LNCAP (cell line): Measurements from ENCODE around the gene HNMT.

Experiments used
- CTCF ChIP-seq: fragments of 450-650 bp; IDR thresholded peaks from 2 replicates; pipeline ENCODE4 v1.5.1; 2017; ENCODE audit warnings: mild to moderate bottlenecking

Gene HNMT

GRCh38 chr2:137969876-137970275, 5.6 kb downstream of the HNMT start:
- TF ChIP-seq CTCF, result no peak

- no peak for TF ChIP-seq CTCF
Measured at GRCh38 chr2:137973280-137973679, 9.0 kb downstream of the HNMT start.

DNA sequence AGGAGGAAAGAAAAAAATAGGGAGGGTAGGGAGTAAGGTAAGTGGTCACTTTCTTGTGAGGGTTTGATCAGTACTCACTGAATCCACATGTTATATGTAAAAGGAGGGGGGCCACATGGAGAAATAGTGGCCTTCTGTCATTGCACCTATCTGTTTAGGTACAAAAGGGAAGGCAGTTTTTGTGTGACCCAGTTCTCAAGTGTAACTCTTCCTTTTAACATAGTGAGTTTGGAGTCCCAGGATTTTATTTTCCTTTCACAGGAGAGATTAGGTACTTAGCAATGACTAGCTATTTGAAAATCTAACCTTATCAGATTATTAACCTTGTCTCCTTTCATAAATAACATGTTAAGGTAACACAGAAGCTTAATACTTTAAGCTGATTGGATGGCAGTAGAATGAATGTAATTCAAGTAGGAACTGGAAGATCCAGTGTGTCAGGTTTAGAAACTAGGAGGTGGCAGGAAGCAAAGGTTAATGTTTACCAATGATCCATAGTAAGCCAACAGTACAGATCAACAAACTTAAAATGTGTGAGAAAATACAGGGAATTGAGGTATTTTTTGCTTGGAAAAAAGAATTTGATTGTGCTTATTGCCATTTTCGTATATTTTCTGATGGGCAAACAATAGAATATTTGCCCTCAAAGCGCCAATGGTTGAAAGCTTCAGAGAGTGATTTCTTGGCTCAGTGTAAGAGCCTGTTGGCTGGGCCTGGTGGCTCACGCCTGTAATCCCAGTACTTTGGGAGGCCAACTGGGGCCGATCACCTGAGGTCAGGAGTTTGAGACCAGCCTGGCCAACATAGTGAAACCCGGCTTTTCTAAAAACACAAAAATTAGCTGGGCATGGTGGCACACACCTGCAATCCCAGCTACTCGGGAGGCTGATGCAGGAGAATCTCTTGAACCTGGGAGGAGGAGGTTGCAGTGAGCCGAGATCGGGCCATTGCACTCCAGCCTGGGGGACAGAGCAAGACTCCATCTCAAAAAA, 11.3 kb downstream of the HNMT start:
- no peak for TF ChIP-seq CTCF

DNA sequence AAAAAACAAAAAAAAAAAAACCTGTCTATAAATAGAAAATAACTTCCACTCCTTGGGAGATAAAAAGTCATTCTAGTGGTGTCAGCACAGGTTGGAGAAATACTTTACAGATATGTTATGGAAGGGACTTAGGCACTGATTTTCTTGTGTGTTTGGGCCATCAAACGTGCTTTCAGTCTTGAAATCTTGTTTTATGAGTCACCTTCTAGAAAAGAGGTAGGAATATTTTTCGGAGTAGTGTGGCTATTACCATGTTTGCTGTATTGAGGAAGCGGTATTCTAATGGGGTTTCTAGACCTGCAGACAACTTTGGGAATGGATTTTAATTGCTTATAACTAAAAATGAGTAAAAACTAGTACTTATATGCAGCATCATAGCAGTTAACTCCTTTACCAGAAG, 12.0 kb downstream of the HNMT start:
- no peak for TF ChIP-seq CTCF

DNA sequence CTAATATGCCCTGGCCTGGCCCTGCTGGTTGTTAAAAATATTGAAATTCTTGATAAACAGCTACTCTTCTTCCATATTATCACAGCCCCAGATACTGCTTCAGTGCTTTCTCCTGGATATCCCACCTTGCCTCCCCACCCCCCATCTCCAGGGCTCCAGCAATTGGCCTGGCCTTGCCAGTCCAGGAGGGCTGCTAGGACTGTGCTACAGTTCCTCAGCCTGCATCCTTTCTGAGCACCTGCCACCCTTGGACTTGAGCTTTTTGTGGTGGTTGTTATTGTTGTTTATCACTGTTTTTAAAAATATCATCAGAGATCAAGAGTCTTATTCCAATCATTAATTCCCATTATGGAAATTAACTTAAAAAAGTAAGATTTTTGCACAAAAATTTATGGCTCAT, 13.5 kb downstream of the HNMT start:
- TF ChIP-seq CTCF, result no peak

DNA sequence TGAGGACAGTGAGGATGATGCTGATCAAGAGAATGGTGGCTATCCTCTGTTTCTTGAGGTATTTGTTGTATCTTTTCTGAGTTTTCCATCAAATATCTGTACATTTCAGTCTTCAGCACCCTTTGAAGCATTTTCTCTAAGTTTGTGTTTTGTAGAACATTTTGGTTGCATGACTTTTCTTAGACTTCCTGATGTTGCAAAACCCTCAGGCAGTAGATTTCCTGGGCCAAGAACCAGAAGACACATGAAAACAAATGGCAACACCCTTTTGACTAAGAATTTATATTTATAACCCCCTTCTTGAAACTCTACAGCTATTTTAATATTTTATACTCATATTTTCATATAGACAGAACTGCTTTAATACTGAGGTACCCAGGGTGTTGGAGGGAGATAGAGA, 16.2 kb downstream of the HNMT start:
- no peak for TF ChIP-seq CTCF

DNA sequence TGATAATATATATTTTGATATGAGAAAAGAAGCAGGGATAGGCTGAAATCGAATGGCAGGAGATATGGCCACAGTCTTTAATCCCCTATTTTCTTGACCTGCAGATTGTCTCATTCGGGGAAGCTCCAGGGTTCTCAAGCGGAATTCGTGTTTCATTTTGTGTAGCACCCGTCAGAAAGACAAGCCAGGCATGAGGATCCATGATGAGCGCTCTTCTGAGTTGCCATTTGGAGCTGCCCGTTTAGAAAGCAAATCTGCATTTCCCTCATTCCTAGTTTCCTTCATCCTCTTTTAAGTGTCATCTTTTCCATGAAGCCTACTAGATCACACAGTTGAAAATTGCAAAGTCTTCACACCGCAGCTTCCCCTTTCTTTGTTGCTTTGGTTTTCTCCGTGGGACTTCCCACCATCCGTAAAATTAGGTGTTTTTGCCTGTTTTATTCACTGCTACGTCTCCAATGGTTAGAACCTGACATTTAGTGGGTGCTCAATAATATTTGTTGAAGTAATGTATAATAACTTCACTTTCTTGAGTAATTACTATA, 16.9 kb downstream of the HNMT start:
- TF ChIP-seq CTCF, result no peak
